Colon (tissue), 2 donors: ENCODE data around the gene ATP8B3.

Experiments
- FAIRE-seq: peaks from 2 replicates; lab custom pipeline; 2012; peaks lifted over from hg19 to GRCh38; lab: Jason Lieb, UNC
- donor health status: control.
- donor health status: control.

ATP8B3 gene

DNA sequence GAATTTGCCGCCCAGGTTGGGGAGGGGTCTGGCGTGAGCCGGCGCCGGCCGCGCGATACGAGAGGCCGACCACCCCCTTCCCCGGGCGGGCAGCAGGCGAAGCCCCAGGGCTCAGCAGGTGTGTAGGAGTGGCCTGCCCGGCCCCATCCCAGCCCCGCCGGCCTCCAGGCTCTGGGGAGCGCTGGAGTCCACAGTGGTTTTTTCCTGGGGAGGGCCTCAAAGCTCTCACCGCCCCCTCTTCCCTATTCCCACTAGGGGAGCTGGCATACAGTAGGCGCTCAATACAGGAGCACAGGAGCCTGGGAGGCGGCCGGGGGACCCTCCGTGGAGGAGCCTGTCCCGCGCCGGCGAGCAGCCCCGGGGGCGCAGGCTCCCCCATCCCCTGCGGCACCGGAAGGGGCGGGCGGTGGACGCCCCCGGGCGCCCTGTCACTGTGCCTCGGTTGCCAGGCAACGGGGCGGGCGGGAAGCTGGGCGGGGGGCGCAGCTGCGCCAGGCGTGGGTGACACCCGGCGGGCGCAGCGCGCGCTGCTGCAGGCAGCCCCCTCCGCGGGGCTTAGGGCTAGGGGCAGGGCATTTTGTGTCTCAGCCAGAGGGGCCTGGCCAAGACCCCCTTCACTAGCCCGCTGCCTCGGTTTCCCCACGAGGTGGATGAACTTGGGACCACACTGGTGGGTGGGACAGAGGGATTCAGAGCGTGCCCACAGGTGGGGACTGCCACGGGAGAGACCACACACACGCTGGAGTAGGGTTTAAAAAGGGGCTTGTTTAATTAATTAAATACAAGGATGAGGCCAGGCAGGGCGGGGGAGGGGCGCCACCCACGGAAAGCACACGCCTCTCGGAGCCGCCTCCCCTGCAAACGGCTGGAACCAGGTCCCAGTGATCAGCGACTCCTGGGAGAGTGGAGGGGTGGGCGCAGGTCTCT lies 39.8 kb upstream of the ATP8B3 start:
- FAIRE-seq, result no peak

DNA sequence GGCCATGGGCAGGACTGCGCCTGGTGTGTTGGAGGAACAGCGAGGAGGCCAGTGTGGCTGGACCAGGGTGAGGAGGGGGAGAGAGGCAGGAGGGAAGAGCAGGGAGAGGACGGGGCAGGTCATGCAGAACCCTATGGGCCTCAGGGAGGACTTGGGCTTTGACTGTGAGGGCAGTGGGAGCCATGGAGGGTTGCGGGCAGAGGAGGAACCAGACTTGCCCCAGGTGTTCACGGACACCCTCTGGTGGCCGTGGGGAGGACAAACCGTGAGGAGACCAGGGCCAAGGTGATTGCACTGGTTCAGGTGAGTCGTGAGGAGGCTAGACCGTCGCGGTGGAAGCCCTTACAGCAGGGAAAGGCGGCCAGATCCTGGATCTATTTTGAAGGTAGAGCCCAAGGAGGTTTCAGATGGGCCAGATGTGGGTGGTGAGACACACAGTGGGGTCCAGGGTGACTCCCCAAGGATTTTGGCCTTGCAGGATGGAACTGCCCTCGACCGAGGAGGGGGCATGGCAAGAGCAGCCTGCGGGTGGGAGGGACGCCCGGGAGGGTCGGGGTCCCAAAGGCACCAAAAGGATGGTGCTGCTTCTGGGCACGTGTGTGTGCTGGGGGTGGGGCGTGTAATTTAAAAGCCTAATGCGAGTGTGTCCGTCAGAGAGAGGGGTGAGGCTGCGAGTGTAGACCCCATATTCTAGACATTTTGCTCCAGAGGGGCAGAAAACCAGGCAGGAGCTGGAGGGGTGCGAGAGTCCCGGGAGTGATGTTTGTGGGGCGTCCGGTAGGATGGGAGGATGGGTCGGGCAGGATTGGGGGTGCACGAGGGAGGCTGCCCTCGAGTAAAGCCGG lies 39.0 kb upstream of the ATP8B3 start:
- no peak for FAIRE-seq

DNA sequence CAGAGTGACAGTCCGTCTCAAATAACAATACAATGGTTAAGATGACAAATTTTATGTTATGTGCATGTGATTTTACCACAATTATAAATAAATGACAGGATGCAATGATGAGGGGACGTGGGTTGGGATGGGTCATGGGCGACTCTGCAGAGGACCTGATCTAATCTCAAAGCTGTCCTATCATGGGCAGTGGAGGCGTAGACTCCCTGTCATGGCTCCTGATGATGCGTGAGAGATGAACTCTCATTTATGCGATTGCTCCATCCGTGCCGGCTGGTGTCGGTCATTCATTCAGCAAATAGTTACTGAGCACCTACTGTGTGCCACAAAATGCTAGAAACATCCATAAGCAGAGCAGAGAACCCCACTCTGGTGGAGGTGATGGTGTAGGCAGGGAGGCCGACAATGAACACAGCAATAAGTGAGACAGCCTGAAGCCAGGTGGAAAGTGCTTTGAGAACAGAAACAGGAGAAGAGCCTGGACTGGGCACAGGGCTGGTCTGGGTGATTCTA lies 37.9 kb upstream of the ATP8B3 start:
- FAIRE-seq, result no peak

DNA sequence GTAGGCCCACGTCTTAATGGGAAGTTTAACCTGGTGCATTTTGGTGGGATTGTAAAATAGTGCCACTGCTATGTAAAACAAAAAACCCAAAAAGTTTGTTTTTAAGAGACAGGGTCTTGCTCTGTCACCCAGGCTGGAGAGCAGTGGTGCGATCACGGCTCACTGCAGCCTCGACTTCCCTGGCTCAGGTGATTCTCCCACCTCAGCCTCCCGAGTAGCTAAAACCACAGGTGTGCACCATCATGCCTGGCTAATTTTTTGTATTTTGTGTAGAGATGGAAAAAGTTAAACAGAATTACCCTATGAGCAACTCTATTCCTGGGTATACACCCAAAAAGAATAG lies 37.0 kb upstream of the ATP8B3 start:
- FAIRE-seq, result no peak

DNA sequence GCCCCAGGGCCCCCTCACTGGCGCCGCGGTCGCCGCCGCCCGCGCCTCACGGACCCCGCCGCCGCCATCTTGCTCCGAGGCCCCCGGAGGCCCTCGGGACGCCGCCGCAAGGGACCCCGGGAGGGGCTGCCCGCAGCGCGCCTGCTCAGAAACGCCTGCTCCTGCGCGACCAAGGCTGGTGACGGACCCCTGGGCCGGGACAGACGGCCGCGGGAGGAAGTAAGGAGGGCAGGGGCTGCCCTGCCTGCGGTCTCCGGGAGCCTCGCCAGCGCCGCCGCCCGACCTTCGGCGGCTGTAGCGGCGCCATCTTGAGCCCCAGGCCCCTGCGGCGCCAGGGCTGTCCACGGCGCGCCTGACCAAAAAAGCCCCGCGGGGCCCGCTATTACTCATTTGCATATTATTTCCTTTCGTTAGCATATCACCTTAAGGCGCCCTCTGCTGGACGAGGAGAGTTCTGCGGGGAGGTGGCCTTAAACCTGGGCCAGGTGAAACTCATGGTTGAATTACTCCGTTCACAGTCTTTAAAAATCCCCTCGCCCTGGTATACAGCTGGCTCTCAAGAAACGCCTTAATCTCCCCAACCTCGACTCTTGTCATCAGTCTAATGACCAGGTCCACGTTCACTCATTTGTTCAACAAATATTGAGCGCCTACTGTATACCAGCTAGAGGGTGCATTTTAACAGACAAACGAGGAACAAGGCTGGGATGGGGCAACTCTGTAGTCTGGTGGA lies 36.5 kb upstream of the ATP8B3 start, which contains the start of gene REXO1:
Gene REXO1, minus strand, starts transcription at position 85 of the 733 bp plus-strand sequence. CDS start 125 bp downstream, outside the sequence.
- no peak for FAIRE-seq

DNA sequence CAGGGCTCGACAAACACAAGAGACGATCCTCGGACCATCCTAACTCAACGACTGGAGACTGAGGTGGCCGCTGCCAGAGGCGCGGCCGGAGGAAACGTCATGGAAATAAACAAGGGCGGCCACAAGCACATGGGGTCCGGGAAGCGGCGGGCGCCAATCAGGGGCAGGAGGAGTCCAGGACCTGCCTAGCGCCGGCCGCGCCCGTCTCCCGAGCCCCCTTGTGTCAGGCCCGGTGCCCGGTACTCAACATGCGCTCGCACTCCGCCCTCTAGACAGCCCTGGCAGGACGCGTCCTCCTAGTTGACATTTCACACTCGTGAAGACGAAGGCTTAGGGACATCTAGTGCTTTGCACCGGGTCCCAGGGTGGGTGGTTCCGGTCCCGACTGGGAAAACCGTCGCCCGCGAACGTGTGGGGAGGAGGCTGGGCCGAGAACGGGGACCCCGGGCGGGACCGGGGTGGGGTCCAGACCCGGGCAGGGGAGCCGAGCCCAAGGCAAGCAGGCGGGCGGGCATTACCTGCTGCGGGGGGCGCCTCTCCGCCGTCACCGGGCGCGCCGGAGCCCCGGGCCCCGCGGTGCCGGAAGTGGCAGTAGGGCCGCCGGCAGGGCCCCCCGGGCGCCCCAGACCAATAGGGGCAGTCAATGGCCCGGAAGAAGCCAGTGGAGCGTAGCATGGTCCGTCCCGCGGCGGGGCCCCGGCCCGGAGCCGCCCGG lies 35.8 kb upstream of the ATP8B3 start:
- no peak for FAIRE-seq

DNA sequence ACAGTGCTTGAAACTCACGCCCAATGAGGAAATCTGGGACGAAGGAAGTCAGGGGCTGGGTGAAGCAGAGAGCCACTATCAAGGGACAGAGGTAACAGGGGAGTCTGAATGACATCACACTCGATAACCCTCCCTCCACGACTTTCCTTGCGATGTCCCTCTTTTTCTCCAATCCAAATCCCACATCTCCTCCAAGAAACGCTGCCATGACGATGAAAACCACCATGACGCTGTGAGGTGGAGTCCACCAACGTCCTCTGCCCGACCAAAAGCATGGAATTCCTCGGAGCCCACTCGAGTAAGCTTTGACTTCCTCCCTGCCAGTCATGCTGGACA lies 35.2 kb upstream of the ATP8B3 start:
- FAIRE-seq, result no peak

DNA sequence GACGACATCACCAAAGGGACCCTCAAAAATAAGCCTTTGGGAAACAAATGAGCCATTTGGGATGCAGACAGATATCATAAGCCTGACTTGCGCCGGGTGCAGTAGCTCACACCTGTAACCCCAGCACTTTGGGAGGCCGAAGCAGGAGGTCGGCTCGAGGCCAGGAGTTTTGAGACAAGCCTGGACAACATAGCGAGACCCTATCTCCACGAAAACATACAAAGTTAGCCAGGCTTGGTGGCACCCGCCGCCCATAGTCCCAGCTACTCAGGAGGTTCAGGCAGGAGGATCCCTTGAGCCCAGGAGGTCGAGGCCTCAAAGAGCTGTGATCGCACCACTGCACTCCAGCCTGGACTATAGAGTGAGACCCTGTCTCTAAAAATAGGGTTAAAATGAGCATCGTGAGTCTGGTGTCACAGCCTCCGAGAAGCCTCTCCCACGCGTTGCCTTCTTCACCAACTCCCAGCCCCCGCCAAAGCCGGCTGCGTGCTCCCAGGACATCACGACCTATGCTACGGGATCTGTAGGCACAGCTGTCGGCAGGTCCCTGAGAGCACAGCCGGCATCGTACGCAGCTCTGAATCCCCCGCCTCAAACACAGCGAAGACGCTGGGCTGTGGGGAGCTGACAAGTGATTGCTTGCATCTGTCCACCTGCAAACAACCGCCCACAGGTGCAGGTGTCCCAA lies 34.6 kb upstream of the ATP8B3 start:
- no peak for FAIRE-seq

DNA sequence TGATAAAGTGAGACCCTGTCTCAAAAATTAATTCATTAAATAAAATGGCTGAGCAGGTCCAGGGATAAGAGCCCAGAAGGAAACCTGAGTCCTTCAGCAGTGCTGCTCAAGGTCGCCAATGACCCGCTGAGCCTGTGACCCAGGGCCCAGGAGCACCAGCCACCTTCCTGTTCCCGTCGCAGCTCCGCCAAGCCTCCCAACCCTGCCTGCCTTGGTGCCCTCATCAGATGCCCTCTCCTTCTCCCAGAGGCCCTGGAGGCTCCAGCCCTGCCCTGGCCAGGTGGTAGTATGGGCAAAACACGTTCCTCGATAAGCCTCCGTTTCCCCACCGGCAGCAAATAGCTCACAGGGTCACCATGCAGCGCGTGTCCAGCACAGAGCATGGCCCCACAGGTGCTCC lies 33.6 kb upstream of the ATP8B3 start:
- FAIRE-seq, result no peak

DNA sequence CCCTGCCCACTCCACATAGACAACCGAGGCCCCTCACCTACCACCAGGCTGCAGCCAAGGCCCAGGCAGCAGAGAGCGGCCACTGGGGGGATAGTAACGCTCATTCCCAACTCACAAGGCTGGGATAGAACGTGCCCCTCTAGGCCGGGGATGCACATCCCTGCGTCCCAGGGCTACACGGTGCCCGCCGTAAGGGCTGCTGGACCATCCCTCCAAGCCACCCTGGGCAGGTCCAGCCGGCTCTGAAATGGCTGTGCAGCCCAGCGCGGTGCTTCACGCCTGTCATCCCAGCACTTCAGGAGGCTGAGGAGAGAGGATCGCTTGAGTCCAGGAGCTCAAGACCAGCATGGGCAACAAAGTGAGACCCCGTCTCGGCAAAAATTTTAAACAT lies 33.0 kb upstream of the ATP8B3 start:
- no peak for FAIRE-seq

DNA sequence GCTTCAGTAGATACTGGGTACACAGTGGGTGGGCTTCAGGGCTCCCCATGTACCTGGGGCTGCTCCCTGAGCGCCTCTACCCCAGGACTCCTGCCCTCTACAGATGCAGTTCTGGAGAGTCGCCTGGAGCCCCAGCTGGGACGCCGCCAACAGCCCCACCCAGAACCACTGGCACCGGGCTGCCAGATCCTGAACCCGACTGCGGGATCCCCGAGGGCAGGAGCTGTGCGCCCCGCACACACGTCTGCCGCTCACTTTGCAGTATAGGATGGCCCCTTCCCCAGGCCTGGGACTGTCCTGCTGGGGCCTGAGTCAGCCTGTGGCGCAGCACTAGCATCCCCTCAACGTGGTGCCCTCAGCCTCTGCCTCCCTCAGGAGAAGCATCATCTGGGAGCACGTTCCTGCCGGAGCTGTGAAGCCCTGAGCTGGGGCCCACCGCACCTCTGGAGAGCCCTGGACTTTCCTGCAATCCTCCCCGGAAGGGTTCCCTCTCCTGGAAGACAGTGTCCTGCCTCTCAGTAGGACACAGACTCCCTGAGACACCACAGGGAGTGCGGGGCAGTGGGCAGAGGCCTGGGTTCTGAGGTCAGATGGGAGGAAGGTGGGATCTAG lies 32.5 kb upstream of the ATP8B3 start:
- no peak for FAIRE-seq

DNA sequence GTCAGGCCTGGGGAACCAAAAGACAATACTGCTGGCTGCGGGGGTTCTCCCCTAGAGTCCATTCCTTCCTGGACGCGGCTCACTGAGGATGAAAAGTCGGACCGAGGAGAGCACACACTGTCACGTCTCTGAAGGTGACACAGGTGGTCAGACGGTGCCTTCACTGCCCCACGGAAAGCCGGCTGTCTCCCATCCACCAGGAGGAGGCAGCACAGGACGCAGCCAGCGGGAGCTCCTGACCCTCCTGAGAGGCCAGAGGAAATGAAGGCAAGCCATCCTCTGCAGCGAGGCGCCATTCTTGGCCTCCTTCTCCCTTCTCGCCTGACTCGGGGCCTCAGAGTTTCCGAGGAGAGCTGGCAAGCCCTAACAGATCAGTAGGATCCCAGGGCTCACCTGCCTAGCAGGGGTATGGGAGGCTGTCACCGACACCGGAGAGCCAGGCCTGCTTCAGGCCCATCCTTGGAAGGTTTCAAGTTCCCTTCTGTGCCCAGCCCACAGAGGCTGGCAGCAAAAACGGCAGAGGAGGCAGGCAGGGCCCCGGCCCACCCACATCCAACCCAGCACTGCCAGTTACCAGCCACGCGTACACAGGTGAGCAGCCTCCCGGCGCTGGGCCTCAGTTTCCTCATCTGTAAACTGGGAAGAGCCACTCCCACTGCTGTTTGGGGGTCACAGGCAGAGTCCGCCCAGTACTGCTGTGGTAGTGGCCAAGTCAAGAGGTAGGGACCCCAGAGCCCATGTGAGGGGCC lies 31.7 kb upstream of the ATP8B3 start:
- no peak for FAIRE-seq

DNA sequence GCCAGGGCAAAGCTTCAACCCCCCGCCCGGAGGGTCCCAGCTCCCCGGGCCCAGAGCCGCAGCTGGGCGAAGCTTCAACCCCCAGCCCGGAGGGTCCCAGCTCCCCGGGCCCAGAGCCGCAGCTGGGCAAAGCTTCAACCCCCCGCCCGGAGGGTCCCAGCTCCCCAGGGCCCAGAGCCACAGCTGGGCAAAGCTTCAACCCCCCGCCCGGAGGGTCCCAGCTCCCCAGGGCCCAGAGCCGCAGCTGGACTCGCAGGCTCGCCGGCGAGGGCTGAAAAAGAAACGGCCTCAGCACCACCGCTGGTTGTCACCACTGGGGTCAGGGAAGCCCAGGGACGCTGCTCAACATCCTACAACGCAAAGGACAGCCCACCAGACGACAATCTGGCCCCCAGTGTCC lies 31.0 kb upstream of the ATP8B3 start:
- no peak for FAIRE-seq

DNA sequence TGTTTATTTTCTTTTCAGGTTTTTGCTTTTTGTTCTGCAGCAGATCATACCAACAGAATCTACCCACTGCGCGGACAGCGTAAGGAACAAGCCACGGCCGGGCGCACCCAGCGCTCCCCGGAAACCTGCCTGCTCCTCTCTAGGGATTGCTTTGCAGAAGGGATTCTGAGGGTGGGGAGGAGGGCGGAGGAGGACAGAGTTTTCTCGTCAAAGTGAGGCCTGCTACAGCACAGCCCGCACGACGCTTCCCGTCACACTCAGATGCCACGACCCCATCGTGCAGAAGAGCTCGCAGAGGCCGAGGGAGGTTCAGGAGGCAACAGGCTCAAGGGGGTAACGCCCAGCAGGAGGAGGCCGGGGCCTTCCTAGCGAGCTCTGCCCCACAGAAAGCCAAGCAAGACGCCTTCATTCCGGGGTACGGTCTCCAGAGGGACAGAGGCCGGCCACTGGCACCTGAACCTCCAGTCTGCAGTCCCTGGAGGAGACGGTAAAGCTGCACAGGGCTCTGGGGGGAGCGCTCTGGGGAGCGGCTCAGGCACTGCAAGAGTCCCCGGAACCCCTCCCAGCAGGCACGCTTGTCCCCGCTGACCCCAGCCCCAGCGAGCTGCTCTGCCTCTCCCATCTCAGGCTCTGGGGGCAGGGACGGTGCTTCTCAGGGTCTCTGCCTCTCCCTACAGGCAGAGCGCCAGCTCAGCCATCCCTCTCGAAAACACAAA lies 29.3 kb upstream of the ATP8B3 start:
- no peak for FAIRE-seq

DNA sequence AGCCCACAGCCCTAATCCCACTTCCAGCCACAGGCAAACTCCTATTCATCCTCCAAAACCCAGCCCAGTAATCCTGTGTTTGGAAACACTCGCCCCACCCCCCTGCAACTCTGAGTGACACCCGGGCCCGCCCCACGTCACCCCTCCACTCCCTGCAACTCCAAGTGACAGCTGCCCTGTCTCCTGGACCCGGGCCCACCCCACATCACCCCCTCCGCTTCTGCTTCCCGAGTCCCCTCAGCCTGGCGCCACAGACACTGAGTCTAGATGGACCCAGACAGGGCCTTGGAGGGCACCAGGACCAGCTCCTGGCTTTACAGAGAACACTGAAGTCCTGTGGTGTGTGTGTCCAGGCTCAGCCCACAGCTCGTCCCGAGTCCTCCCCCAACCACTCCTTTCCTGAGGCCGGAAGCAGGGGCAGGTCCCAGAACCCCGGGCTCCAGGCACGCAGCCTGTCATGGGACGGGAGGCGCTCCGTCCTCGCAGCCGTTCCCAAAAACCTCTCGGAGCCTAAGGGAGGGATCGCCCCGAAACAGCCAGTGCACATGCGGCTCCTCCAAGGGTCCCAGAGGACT lies 28.6 kb upstream of the ATP8B3 start:
- FAIRE-seq, result no peak

DNA sequence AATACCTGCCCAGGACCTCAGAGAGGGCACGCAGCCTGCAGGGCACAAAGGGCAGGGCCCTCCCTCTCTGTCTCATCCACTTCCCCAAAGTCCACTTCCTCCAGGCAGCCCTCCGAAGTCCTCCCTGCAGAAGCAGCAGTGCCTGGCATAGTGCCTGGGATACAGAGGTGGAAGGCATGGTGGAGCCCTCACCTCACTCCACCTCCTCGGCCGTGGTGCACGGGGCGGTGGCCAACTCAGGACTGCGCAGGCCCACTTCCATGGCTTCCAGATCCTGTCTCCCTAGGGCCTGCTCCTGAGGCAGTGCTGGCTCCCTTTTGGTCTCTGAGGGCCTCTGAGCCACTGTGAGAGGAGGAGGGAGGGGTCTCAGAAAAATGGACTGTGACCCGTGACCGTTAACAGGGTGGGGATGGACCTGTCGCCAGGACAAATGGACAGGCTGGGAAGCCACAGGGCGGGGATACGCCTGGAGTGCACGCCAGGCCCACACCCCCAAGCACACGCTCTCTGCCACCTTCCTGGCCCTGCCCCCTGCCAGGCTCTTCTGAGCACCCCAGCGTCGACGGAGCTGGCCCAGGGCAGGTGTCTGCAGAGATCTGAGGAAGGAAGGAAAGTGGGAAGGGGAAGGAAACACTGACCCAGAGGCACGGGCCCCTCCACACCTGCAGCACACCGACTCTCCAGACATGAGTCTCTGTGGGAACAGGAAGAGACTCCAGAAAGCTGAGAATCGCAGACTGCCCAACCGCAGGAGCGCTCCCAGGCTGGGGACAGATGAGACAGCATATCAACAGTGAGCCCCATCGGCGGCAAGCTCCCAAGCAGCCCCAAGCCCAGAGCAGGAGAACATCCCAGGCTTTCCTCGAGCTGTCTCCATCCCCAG lies 27.8 kb upstream of the ATP8B3 start:
- FAIRE-seq, result no peak

DNA sequence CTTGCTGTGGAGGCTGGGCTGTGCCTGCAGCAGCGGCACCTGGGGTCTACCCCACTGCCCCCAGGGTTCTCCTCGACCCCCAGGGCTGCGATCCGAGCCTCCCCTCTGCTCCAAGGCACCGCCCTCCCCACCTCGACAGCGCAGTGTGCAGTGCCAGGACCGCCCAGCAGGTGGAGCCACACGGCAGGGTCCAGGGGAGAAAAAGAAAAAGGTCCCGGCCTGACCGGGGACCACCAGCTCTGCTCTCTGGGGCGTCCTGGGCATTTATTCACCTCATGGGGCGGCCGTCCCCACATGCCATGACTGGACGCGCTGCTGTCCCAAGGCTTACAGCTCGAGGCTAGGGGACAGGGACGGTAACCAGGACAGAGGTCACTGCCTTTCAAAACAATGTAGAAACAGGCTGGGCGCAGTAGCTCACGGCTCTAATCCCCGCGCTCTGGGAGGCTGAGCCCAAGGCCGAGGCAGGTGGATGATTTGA lies 25.6 kb upstream of the ATP8B3 start:
- FAIRE-seq, result no peak

DNA sequence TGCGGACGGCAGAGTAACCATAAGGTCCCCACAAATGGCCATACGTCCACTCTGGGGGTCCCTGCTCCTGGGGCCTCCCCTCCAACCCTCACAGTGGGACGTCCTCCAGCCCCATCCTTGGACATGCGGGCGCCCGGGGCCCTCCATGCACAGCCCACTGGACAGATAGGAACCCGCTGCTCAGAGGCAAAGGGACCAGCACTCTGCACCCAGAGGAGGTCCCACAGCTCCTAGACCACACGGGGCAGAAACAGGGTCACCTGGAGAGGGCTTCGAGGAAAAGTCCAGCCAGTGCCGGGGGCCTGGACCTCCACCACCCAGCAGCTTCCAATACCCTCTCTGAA lies 25.1 kb upstream of the ATP8B3 start:
- no peak for FAIRE-seq
